Astrocyte of the spinal cord (primary cell): Measurements from ENCODE around the gene MRPL28.

Source experiments
- DNase-seq: peaks from one replicate; pipeline ENCODE4 v3.0.0; 2011; ENCODE audit warnings: low read depth, low spot score
- H3K4me3 ChIP-seq: 2 replicates; pipeline ENCODE4 v1.5.1; 2011; ENCODE audit warnings: low read depth, mild to moderate bottlenecking, low read length, moderate library complexity
- CTCF ChIP-seq: IDR thresholded peaks from 2 replicates; pipeline ENCODE4 v1.5.1; 2012; ENCODE audit warnings: low read depth, mild to moderate bottlenecking, low read length, inconsistent platforms
- in situ Hi-C: cut with HindIII; loops from 2 replicates; pipeline ENCODE4 v1.10.0; 2017; ENCODE audit warnings: low sequenced_read_pairs

MRPL28 gene

GRCh38 chr16:359067-359763, 11.1 kb downstream of the MRPL28 start:
- no peak for TF ChIP-seq CTCF
- DNase-seq, result no peak
- H3K4me3 ChIP-seq, result no peak overlapping the region
- in situ Hi-C loops, result no loop called here

GRCh38 chr16:356741-357140, 13.6 kb downstream of the MRPL28 start:
- no peak overlapping the region for H3K4me3 ChIP-seq
- no peak for DNase-seq
- no peak for TF ChIP-seq CTCF
- in situ Hi-C loops, result no loop called here

DNA sequence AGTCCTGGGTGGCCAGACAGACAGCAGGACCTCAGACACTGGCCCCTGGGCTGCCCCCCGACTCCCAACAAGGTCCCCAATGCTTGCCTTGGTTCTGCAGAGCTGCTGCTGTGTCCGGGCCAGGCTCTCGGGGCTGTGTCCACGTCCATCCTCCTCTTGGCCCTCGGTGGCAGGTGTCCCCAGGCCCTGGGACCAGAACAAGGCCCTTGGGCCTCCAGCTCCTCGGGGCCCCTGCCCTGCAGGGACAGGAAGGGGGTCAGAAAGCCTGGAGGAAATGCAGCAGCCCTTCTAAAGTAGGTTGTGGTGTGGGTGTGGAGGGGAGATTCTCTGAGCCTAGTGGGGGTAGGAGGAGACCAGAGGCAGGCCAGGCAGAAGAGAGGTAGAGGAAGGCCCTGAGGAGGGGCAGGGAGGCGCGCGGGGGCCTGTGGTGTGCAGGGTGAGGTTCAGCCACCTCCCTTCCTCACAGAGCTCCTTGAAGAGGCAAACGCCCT, 15.3 kb downstream of the MRPL28 start:
- in situ Hi-C loops, result no loop called here
- no peak overlapping the region for H3K4me3 ChIP-seq
- DNase-seq, result no peak
- TF ChIP-seq CTCF, result no peak

DNA sequence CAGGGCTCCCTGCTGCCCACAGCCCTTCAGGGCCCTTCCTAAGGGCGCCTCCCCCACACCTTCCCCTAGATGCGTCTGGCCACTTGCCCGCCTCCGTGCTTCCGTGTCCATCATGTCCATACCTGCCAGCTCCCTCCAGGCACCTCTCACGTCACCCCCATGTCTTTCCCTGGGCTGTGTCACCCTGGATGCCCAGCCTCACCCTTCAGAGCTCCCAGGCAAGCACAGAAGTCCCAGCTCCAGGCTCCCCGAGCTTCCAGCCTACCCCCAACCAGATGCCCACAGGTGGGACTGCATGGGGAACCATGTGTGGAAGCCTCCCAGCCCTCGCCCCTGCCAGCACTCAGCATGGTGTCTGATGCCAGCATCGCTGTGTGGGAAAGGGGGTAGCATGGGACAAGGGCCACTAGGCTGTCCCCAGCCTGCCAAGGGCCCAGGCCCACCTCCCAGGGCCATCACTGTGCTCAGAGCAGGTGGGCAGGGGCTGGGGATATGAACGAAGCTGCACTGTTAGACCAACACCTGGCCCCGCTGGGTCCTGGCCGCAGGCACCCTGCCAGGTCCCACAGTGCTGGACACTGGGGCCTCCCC, 16.0 kb downstream of the MRPL28 start:
- in situ Hi-C loops, result no loop called here
- H3K4me3 ChIP-seq, result no peak overlapping the region
- DNase-seq, result no peak

GRCh38 chr16:353404-354290, 16.7 kb downstream of the MRPL28 start:
- no peak for DNase-seq
- peak overlapping the region; percentile 32 for H3K4me3 ChIP-seq
- in situ Hi-C loops, result no loop called here
- TF ChIP-seq CTCF, result no peak

More for the DNA sequence above, 16.0 kb downstream of the MRPL28 start:
- no peak for TF ChIP-seq CTCF

- peak; percentile 91 for DNase-seq
- in situ Hi-C loops, result no loop called here
- TF ChIP-seq CTCF, result peak; percentile 50
- H3K4me3 ChIP-seq, result peak within 1 kb of the TSS; percentile 54
Measured at GRCh38 chr16:352547-353403, 17.6 kb downstream of the MRPL28 start, which contains the start of gene AXIN1. Gene AXIN1, minus strand, starts transcription at chr16:352723. Its CDS starts 5,698 bp downstream, at chr16:347025.
